Smooth muscle cell (in vitro differentiated cells): ENCODE data around the gene POU2AF2. TPM values are rescaled to one million over a fixed set of nuclear protein-coding genes. Genes with fewer than 3 reads are reported as not detected.

Experiments
- DNase-seq: peaks from one replicate; lab custom pipeline; 2025; ENCODE audit not compliant: unreplicated experiment; lab: John Stamatoyannopoulos, UW
- H2AFZ ChIP-seq: fragments of 200-600 bp; sonication (generic); 2 replicates; pipeline ENCODE4 v1.6.0; 2016; ENCODE audit warnings: antibody characterized with exemption, low read depth, mild to moderate bottlenecking
- H3F3A ChIP-seq: fragments of 200-600 bp; sonication (generic); 2 replicates; pipeline ENCODE4 v1.6.0; 2017; ENCODE audit warnings: antibody characterized with exemption, low read depth
- H3K27ac ChIP-seq: fragments of 200-600 bp; sonication (generic); 2 replicates; pipeline ENCODE4 v1.5.1; 2016; ENCODE audit warnings: low read depth, mild to moderate bottlenecking
- H3K27me3 ChIP-seq: fragments of 200-600 bp; sonication (generic); 2 replicates; pipeline ENCODE4 v1.6.1; 2016; ENCODE audit warnings: low read depth, mild to moderate bottlenecking
- H3K36me3 ChIP-seq: fragments of 200-600 bp; sonication (generic); 2 replicates; pipeline ENCODE4 v1.5.1; 2016; ENCODE audit warnings: low read depth
- H3K4me1 ChIP-seq: fragments of 200-600 bp; sonication (generic); 2 replicates; pipeline ENCODE4 v1.5.1; 2016; ENCODE audit warnings: low read depth
- H3K4me2 ChIP-seq: fragments of 200-600 bp; sonication (generic); 2 replicates; pipeline ENCODE4 v1.6.0; 2016; ENCODE audit warnings: mild to moderate bottlenecking
- H3K4me3 ChIP-seq: fragments of 200-600 bp; sonication (generic); 2 replicates; pipeline ENCODE4 v1.5.1; 2016; ENCODE audit warnings: mild to moderate bottlenecking
- H3K79me2 ChIP-seq: fragments of 200-600 bp; sonication (generic); 2 replicates; pipeline ENCODE4 v1.6.0; 2016; ENCODE audit warnings: low read depth, mild to moderate bottlenecking
- H3K9ac ChIP-seq: fragments of 200-600 bp; sonication (generic); 2 replicates; pipeline ENCODE4 v1.6.0; 2016; ENCODE audit warnings: low read depth
- H3K9me3 ChIP-seq: fragments of 200-600 bp; sonication (generic); replicated peaks from 2 replicates; pipeline ENCODE4 v1.5.1; 2016; ENCODE audit warnings: low read depth
- H4K20me1 ChIP-seq: fragments of 200-600 bp; sonication (generic); 2 replicates; pipeline ENCODE4 v1.6.0; 2016; ENCODE audit warnings: low read depth
- WGBS: methylation state at CpG from one replicate; pipeline ENCODE4 v1.1.7; 2016; ENCODE audit warnings: low lambda C conversion rate; 5-methylcytosine and 5-hydroxymethylcytosine counted together
- polyA plus RNA-seq: library from polyadenylated mRNA; unstranded; fragments of >200 nt; fragmentation: Nextera tagmentation; extraction: Ambion mirVana; gene quantifications from 2 replicates; pipeline ENCODE4 v1.2.1, GENCODE V29; 2016
- total RNA-seq: library from RNA; depleted of rRNA; stranded (reverse); fragments of >200 nt; gene quantifications from 2 replicates; pipeline ENCODE4 v1.2.3, GENCODE V29; 2014
- TF ChIP-seq, protein P1 (sequence below): fragments of 200-600 bp; sonication (generic); IDR thresholded peaks from 2 replicates; pipeline ENCODE4 v1.5.1; 2017; ENCODE audit warnings: borderline replicate concordance, mild to moderate bottlenecking, antibody characterized with exemption; ENCODE audit not compliant: insufficient read depth, poor library complexity, severe bottlenecking

POU2AF2 gene
- total and polyA plus RNA-seq, 2 experiments from 2014 or later: not detected

DNA sequence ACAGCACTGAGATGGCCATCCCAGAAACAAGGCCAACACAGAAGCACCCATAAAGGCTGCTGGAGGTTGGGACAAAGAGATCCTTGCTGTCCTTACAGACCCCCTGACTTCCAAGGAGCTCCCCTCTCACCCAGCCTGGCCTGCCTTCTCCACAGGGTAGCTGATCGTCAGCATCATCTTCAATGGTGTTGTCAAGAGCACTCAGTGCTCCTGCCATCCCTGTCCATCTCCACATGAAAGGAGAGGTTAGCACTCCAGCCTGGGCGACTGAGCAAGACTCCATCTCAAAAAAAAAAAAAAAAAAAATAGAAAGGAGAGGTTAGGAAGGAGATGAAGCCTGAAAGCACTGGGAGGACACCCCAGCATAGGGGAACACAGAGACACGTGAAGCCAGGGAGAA lies 50.7 kb downstream of the POU2AF2 start:
- no peak overlapping the region for H3K4me2 ChIP-seq
- no peaks in the 10 kb centered on the region for H3K4me1 ChIP-seq
- no peak overlapping the region for H2AFZ ChIP-seq
- TF ChIP-seq, protein P1, sequence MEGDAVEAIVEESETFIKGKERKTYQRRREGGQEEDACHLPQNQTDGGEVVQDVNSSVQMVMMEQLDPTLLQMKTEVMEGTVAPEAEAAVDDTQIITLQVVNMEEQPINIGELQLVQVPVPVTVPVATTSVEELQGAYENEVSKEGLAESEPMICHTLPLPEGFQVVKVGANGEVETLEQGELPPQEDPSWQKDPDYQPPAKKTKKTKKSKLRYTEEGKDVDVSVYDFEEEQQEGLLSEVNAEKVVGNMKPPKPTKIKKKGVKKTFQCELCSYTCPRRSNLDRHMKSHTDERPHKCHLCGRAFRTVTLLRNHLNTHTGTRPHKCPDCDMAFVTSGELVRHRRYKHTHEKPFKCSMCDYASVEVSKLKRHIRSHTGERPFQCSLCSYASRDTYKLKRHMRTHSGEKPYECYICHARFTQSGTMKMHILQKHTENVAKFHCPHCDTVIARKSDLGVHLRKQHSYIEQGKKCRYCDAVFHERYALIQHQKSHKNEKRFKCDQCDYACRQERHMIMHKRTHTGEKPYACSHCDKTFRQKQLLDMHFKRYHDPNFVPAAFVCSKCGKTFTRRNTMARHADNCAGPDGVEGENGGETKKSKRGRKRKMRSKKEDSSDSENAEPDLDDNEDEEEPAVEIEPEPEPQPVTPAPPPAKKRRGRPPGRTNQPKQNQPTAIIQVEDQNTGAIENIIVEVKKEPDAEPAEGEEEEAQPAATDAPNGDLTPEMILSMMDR: no peak
- no peaks in the 10 kb centered on the region for H3K36me3 ChIP-seq
- no peaks in the 10 kb centered on the region for H3K9me3 ChIP-seq
- H3K27ac ChIP-seq: no peak overlapping the region
- H3K4me3 ChIP-seq: no peak overlapping the region
- H4K20me1 ChIP-seq: no peaks in the 10 kb centered on the region
- no peaks in the 10 kb centered on the region for H3K79me2 ChIP-seq
- H3K9ac ChIP-seq: no peak overlapping the region
- DNase-seq: no peak
- WGBS: 75% methylated on average over 3 of the region's 3 CpGs
- H3F3A ChIP-seq: no peaks in the 10 kb centered on the region
- H3K27me3 ChIP-seq: peaks cover 17% of the 10 kb centered on the region

DNA sequence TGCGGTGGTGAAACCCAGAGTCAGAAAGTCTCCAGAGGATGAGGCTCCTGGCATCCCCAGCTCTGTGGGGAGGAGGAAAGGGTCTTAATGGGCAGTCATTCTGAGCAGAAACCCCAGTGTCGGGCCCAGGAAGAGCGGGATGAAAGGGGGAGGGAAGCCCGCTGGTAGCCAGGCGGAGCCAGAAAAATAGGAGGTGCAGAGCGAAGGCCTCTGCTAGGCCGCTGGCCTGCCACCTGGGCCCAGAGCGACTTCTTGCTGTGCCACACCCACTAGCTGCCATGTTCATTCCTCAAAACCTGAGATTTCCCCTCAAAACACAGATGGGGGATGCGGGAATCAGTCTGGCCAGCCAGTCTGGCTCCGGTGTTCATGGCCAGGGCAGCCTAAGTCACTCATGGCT lies 52.2 kb downstream of the POU2AF2 start:
- 88% methylated on average over 10 of the region's 10 CpGs for WGBS
- H3K9me3 ChIP-seq: no peaks in the 10 kb centered on the region
- no peaks in the 10 kb centered on the region for H3K4me1 ChIP-seq
- no peak overlapping the region for H3K27ac ChIP-seq
- no peak overlapping the region for H2AFZ ChIP-seq
- peaks cover 29% of the 10 kb centered on the region for H3K27me3 ChIP-seq
- H3K4me2 ChIP-seq: no peak overlapping the region
- no peaks in the 10 kb centered on the region for H3F3A ChIP-seq
- no peaks in the 10 kb centered on the region for H3K79me2 ChIP-seq
- no peaks in the 10 kb centered on the region for H4K20me1 ChIP-seq
- H3K9ac ChIP-seq: no peak overlapping the region
- H3K36me3 ChIP-seq: no peaks in the 10 kb centered on the region
- TF ChIP-seq, protein P1: no peak
- DNase-seq: no peak
- H3K4me3 ChIP-seq: no peak overlapping the region

DNA sequence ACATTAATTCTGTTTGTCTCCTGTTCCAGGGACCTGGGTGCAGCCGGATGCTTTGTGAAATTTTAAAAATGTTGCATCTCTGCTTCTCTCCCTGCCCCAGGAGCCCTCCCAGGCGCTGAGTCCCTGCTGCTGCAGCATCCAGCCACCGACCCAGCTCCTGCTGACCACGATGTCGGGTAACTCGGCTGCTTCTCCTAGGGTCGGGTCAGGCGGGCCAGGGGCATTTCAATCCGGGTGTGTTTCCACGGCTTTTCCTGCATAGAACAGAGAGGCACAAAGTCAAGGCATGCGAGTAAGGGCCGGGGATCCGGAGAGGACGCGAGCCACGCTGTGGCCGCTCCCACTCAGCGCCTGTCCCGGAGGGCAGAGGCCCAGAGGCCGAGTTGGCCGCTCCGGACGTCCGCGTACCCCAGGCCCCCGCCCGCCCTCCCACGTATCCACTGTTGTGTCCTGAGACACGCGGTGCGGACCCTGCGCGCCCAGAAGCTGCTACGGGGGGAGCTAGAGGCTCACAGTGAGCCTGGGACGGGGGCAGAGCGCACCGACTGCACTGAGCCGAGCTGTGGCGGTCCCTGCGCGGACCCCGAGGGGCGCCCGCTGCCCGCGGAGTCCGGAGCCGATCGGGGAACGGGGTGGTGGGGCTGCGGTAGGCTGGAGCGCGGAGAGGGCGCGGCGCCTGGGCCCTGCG lies 53.0 kb downstream of the POU2AF2 start, which contains the start of gene POU2AF3:
Gene POU2AF3 (plus strand): TSS at position 134 of the 688 bp plus-strand sequence. CDS start 36 bp downstream, at position 170.
- peak within 1 kb of the TSS; percentile 65 for H3K4me3 ChIP-seq
- H3K4me1 ChIP-seq: no peaks in the 10 kb centered on the region
- H4K20me1 ChIP-seq: no peaks in the 10 kb centered on the region
- peak within 1 kb of the TSS; percentile 94 for H3K4me2 ChIP-seq
- no peaks in the 10 kb centered on the region for H3F3A ChIP-seq
- no peak within 1 kb of the TSS for H3K27ac ChIP-seq
- H3K9ac ChIP-seq: peak within 1 kb of the TSS; percentile 42
- no peak for DNase-seq
- H3K9me3 ChIP-seq: no peaks in the 10 kb centered on the region
- H3K79me2 ChIP-seq: no peaks in the 10 kb centered on the region
- H3K27me3 ChIP-seq: peaks cover 32% of the 10 kb centered on the region
- H3K36me3 ChIP-seq: no peaks in the 10 kb centered on the region
- peak within 1 kb of the TSS; percentile 96 for H2AFZ ChIP-seq
- TF ChIP-seq, protein P1: no peak
- WGBS: 13% methylated on average over 35 of the region's 57 CpGs
